Upper lobe of left lung (tissue), 4 donors: ENCODE results near the gene TMED10.

Experiments used
- EP300 ChIP-seq, 4 donors: sonication (generic); formaldehyde crosslinking; IDR thresholded peaks; one replicate each; pipeline ENCODE4 v1.5.1; 2017; ENCODE audit warnings: antibody characterized with exemption in 4 of 4, control low read depth in 2 of 4
- POLR2A ChIP-seq, 4 donors: fragments of 450-650 bp; IDR thresholded peaks; one replicate each; pipeline ENCODE4 v1.5.1; 2016 to 2017; ENCODE audit warnings: antibody characterized with exemption in 4 of 4, mild to moderate bottlenecking in 2 of 4
- POLR2AphosphoS5 ChIP-seq, 2 donors: sonication (generic); formaldehyde crosslinking; IDR thresholded peaks; one replicate each; pipeline ENCODE4 v1.5.1; 2017; ENCODE audit warnings: antibody characterized with exemption in 2 of 2
- TF ChIP-seq, protein P1 (sequence below), 6 experiments: fragments of 450-650 bp in 4 of 6; fragments of 200-600 bp in 2 of 6; sonication (generic) in 2 of 6; IDR thresholded peaks; one replicate each; pipeline ENCODE4 v1.5.1; 2016 to 2019; ENCODE audit warnings: antibody characterized with exemption in 6 of 6

DNA sequence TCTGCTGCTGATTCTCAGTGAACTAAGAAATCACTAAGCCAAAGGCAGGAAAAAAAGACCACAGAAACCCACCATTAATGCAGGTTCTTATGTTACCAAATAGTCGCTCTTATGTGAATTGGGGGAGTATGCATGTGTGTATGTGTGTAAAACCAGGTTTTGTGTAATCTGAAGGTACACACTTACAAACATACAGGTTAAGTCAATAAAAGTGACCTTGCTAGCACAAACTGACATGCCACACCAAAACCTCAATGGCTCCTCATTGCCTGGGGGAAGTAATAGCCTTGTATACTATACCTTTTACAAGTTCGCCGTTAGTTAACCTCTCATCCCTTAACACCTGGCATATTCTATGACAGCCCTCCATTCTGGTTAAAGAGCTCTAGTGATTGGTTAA, 29.8 kb upstream of the TMED10 start:
- TF ChIP-seq, protein P1, sequence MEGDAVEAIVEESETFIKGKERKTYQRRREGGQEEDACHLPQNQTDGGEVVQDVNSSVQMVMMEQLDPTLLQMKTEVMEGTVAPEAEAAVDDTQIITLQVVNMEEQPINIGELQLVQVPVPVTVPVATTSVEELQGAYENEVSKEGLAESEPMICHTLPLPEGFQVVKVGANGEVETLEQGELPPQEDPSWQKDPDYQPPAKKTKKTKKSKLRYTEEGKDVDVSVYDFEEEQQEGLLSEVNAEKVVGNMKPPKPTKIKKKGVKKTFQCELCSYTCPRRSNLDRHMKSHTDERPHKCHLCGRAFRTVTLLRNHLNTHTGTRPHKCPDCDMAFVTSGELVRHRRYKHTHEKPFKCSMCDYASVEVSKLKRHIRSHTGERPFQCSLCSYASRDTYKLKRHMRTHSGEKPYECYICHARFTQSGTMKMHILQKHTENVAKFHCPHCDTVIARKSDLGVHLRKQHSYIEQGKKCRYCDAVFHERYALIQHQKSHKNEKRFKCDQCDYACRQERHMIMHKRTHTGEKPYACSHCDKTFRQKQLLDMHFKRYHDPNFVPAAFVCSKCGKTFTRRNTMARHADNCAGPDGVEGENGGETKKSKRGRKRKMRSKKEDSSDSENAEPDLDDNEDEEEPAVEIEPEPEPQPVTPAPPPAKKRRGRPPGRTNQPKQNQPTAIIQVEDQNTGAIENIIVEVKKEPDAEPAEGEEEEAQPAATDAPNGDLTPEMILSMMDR (IDR thresholded peaks at IDR 0.05), result no peak
- TF ChIP-seq POLR2AphosphoS5 (IDR thresholded peaks at IDR 0.05), result no peak
- no peak for TF ChIP-seq POLR2A (IDR thresholded peaks at IDR 0.05)
- TF ChIP-seq EP300 (IDR thresholded peaks at IDR 0.05), result no peak
